Stimulated activated CD4-positive, alpha-beta T cell treated with anti-CD3 and anti-CD28 coated beads, Interleukin-4, amount 100 ng/mL, for 4 hours (primary cell): ENCODE data around the gene KCTD13.
"Not testable (repeated sequence)": the region's sequence is repeated elsewhere in the genome, so short reads cannot be mapped to it uniquely, and the experiment has no call there.

Experiments
- DNase-seq, 2 experiments: peaks; one replicate each; pipeline ENCODE4 v3.0.0-alpha.2; 2020

KCTD13 gene

GRCh38 chr16:29906520-29907244 is 19.3 kb downstream of the KCTD13 start:
- DNase-seq: no peak

GRCh38 chr16:29905668-29906067 is 20.4 kb downstream of the KCTD13 start:
- no peak for DNase-seq

- DNase-seq: no peak
Observed at GRCh38 chr16:29904947-29905346, 21.1 kb downstream of the KCTD13 start.

GRCh38 chr16:29903590-29903989 is 22.4 kb downstream of the KCTD13 start:
- no peak for DNase-seq

GRCh38 chr16:29901607-29901945 is 24.4 kb downstream of the KCTD13 start:
- no peak for DNase-seq

- no peak for DNase-seq
Observed at GRCh38 chr16:29900888-29901606, 25.0 kb downstream of the KCTD13 start.

- peak; percentile 63 to 70 for DNase-seq
Observed at GRCh38 chr16:29900102-29900887, 25.7 kb downstream of the KCTD13 start, which contains the start of gene ASPHD1. ASPHD1 (plus strand) TSS chr16:29900488; CDS start chr16:29900972, 484 bp downstream.

GRCh38 chr16:29899516-29900101 is 26.4 kb downstream of the KCTD13 start, which contains the start of gene SEZ6L2:
SEZ6L2 (minus strand) TSS chr16:29899550; CDS start chr16:29899019, 531 bp downstream.
- peak in 1 of 2 experiments; percentile 81 for DNase-seq

- DNase-seq: no peak
Observed at GRCh38 chr16:29898804-29899515, 27.1 kb downstream of the KCTD13 start.

GRCh38 chr16:29898135-29898803 is 27.8 kb downstream of the KCTD13 start:
- DNase-seq: no peak

- no peak for DNase-seq
Observed at GRCh38 chr16:29897333-29897732, 28.7 kb downstream of the KCTD13 start.

GRCh38 chr16:29896841-29897240 is 29.2 kb downstream of the KCTD13 start:
- no peak for DNase-seq

- DNase-seq: no peak
Observed at GRCh38 chr16:29894352-29894751, 31.7 kb downstream of the KCTD13 start.

- DNase-seq: no peak
Observed at GRCh38 chr16:29893553-29893952, 32.5 kb downstream of the KCTD13 start.

GRCh38 chr16:29892458-29892813 is 33.6 kb downstream of the KCTD13 start:
- no peak for DNase-seq

- DNase-seq: no peak
Observed at GRCh38 chr16:29891525-29892457, 34.2 kb downstream of the KCTD13 start.

- DNase-seq: not testable (repeated sequence)
Observed at GRCh38 chr16:29889372-29889771, 36.7 kb downstream of the KCTD13 start.

- DNase-seq: no peak
Observed at GRCh38 chr16:29883987-29884386, 42.0 kb downstream of the KCTD13 start.

- DNase-seq: no peak
Observed at GRCh38 chr16:29881050-29881449, 45.0 kb downstream of the KCTD13 start.

- DNase-seq: no peak
Observed at GRCh38 chr16:29878172-29878571, 47.9 kb downstream of the KCTD13 start.
